Stimulated activated naive CD4-positive, alpha-beta T cell treated with Interleukin-2 at 50 U/mL for 16 hours (primary cell): ENCODE results near the gene NEK7.

Experiments
- DNase-seq: peaks from one replicate; lab custom pipeline; 2025; lab: John Stamatoyannopoulos, UW

NEK7 gene

DNA sequence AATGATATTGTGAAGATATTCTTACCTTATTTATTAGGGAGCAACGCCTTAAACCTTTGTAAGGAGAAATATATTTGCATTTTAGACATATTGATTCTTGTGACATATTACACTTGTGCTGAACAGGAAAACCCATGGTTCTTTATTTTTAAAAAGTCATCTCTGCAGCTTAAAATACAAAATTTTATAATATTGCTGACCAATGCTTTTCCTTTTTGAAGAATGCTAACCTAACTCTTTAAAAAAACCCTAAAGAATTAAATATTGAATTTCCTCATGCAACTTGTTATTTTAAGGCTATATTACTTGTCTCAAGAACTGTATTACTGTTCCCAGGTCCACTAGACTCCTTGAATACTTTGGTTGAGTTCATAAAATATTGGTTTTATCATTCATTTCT is 99.0 kb downstream of the NEK7 start:
- no peak for DNase-seq

DNA sequence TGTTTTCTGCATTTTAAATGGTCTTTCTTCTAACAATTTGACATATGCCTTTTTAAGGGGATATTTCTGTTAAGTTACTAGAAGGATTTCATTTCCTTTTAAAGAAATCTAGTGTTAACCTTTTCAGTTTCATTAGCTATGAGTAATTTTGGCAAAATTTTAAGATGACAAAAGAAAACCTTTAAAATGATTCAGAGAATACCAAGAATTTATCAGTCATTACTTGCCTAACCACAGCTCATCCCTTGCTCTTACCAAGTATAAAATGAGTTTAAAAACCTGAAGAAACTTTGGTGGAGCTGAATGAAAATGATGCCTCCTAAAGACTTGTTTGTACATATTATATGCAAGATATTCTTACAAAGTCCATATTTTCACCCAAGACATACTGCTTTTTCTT is 101.7 kb downstream of the NEK7 start:
- no peak for DNase-seq

DNA sequence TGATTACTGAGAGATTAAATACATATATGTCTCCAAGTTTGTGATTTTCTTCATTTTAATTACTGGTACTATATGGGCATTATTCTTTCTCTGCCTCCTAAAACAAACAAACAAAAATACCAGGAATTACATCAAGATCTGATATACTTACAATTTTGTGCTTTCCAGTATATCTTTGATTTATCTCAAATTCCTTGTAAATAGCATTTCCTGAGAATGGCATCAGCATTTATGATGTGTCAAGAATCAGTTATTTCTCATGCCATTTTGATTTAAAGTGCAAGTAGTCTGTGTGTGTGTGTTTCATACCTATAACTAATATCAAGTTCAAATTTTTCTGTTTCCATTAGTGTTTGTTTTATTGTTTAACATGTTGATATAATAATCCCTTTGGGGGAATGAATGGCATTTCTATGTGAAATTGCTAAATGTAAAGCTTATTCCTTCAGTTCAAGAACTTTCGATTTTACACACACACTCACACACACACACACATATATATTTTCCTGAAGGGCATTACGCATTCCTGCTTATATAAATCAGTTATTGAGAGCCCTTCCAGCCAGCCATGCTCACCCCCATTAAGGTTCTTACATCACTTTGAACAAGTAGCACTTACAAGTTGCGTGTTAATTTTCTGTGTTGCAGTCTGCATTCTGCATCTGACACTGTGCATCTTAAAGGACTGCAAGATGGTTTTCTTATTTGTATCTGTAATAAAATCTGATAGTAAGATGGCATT is 102.7 kb downstream of the NEK7 start:
- no peak for DNase-seq

GRCh38 chr1:198261886-198262285 is 105.1 kb downstream of the NEK7 start:
- no peak for DNase-seq

DNA sequence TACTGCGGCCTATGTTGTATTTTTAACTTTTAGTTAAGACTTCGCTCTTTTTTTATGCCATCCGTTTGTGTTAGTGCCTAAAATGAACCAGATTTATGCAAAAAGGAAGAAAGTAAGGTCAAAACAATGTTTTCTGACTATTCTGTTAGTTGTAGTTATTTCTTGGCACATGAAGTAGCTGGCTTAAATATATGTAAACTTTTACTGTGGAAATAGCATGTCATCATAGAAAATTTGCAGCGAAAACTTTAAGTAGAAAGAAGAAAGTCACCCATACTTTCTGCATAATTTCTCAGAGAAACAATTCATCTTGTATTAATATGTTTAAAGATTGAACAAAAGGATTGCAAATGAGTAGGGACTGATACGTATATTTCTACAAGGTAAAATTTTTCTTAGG is 106.4 kb downstream of the NEK7 start:
- DNase-seq: no peak

DNA sequence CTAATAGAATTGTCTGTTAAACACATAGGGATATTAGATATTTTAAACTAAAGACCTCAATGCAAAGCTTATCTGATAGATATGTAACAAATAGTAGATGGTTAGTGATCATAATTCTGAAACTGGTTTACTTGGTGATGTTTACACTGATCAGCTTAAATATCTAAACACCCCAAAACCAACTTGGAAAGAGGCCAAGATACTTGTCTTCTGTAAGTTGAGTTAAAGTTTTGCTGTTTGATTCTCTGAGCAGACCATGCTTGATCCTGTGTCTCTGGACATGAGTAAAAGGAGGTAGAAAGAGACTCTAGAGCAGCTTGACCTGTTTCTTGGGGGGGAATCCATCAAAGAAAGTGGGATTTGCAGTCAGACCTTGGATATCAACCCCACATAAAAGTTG is 107.5 kb downstream of the NEK7 start:
- no peak for DNase-seq

- no peak for DNase-seq
Measured at GRCh38 chr1:198265073-198265661, 108.4 kb downstream of the NEK7 start.

- DNase-seq: no peak
Measured at GRCh38 chr1:198267056-198267455, 110.3 kb downstream of the NEK7 start.

DNA sequence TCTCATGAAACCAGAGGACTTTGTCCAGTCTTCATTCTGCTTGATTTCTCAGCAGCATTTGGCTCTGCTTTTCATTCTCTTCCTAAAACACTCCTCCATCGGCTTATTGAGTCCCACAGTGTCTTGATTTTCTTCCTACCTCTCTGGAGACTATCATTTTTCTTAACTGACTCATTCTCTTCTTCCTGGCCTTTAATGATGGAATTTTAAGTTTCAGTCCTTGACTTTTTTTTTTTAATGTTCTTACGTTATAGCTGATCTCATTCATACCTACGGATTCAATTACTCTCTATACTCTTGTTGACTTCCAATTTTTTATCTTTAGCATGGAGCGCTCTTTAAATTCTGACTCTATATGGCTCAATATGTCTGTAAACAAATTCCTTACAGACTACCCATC is 111.1 kb downstream of the NEK7 start:
- DNase-seq: no peak

GRCh38 chr1:198268784-198269645 is 112.2 kb downstream of the NEK7 start:
- no peak for DNase-seq

- DNase-seq: no peak
Measured at GRCh38 chr1:198269646-198269940, 112.8 kb downstream of the NEK7 start.

DNA sequence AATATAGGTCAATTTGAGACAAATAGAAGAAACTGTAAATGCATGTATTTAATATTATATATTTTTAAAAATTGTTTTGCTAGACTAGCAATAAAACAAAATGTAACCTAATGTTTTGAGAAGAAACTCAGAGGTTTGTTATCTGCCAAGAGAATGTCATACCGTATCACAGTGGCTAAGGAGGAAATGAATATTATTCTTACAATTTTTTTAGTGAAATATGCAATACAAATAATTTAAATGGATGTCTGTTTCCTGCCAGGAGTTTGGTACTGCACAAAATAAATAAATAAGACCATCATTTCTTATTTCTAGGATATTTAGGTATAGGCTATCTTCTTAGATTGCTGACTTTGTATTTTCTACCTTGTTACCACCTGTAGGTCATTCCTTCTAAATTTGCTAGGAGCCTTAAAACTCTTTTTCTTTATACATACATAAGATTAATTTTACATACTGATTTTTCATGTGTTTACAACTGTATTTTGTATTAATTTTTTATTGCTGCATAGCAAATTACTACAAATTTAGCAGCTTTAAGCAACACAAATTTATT is 113.6 kb downstream of the NEK7 start:
- DNase-seq: no peak

- no peak for DNase-seq
Measured at GRCh38 chr1:198271467-198271866, 114.7 kb downstream of the NEK7 start.

- DNase-seq: no peak
Measured at GRCh38 chr1:198272492-198272891, 115.7 kb downstream of the NEK7 start.

- no peak for DNase-seq
Measured at GRCh38 chr1:198273748-198274295, 117.0 kb downstream of the NEK7 start.

DNA sequence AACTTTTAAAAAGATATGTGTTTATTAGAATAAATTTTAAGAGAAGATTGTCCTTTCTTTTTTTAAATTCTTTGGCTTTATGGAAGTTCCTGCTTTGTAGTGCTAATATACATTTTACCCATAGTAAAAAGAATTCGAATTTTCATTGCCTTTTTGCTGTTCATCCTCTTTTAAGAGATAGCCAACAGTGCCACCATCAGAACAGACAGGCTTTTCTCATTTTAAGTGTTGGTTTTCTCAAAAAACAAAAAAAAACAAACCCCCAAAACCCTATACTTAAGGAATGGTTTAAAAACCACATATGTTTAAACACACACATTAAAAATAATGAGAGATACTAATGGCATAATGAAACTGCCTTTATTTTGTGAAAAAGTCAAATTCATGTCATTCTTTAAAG is 118.8 kb downstream of the NEK7 start:
- no peak for DNase-seq

DNA sequence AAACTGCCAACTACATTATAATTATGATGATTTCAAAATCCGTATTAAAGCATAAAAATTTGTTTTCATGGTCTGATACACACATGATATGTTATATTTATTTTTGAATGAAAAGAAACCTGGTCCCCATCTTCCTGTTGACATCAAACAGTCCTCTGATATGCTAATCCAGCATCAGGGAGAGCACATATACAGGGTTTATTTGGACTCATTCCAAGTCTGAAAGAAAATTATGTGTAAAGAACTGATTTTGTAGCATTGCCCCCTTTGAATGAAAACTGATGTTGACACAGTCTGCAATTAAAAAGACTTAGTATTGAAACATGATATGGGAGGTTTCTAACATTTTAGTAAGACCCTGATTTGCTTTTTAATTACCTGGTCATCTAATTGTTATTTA is 119.4 kb downstream of the NEK7 start:
- no peak for DNase-seq

GRCh38 chr1:198278943-198279342 is 122.1 kb downstream of the NEK7 start:
- DNase-seq: no peak

- DNase-seq: no peak
Measured at GRCh38 chr1:198280080-198280479, 123.3 kb downstream of the NEK7 start.

GRCh38 chr1:198281911-198282310 is 125.1 kb downstream of the NEK7 start:
- no peak for DNase-seq

DNA sequence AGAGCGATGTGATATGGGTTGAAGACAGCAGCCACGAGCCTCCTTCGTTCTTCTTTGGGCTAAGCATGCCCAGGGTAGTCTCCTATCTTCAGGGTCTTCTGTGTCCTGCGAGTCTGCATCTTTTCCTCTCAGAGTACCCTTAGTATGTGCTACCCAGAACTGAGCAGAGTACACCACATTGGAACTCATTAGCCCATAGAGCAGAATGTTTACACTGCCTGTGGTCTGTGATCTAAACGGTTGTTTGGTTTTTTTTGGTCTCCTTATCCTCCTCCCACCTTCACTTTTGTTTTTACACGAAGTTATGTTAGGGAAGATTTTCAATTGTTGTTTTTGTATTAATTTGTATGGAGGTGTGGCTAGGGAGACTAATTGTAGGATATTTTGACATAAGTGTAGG is 126.4 kb downstream of the NEK7 start:
- DNase-seq: no peak

DNA sequence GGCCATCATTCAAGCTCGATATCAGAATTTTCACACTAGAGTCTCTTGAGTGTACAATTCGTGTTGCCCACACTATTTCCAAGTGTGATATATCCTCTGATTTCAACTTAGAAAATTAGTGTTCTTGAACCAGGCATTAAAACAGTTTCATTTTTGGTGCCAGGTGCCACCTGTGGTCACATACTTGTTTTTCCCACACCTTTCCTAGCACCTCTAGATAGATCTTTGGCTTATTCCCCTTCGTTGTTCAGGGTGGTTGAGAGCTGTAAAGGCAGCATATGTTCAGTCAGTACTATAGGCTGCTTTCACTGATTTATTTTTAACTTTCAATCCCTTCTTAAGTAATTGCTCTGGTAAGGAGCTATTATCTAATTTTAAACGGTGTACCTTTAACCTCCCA is 131.1 kb downstream of the NEK7 start:
- no peak for DNase-seq
